GM23338 (cell line): ENCODE results near the gene KIF4A. TPM values are rescaled to one million over a fixed set of nuclear protein-coding genes. Genes with fewer than 3 reads are reported as not detected.

ENCODE experiments used
- ATAC-seq: fragments of 200-7000 bp; cut with Tn5 transposase; 3 replicates; pipeline ENCODE4 v1.9.1; 2020
- DNase-seq: peaks from one replicate; pipeline ENCODE4 v3.0.0-alpha.2; 2015; ENCODE audit warnings: low spot score
- H2AFZ ChIP-seq: fragments of 200-600 bp; sonication (generic); 2 replicates; pipeline ENCODE4 v1.8.0; 2016; ENCODE audit warnings: antibody characterized with exemption, mild to moderate bottlenecking, moderate library complexity
- H3F3A ChIP-seq: fragments of 200-600 bp; sonication (generic); replicated peaks from 2 replicates; pipeline ENCODE4 v1.8.0; 2017; ENCODE audit warnings: antibody characterized with exemption, mixed run types, low read depth
- H3K27ac ChIP-seq: fragments of 200-600 bp; sonication (generic); 2 replicates; pipeline ENCODE4 v1.6.1; 2016; ENCODE audit warnings: low read depth
- H3K27me3 ChIP-seq: fragments of 200-600 bp; sonication (generic); 2 replicates; pipeline ENCODE4 v1.8.0; 2016; ENCODE audit warnings: mild to moderate bottlenecking, mixed run types, moderate library complexity; ENCODE audit not compliant: insufficient read depth
- H3K36me3 ChIP-seq: fragments of 200-600 bp; sonication (generic); 2 replicates; pipeline ENCODE4 v1.8.0; 2016; ENCODE audit warnings: mild to moderate bottlenecking; ENCODE audit not compliant: insufficient read depth
- H3K4me1 ChIP-seq: fragments of 200-600 bp; sonication (generic); 2 replicates; pipeline ENCODE4 v1.8.0; 2016; ENCODE audit warnings: mild to moderate bottlenecking, moderate library complexity; ENCODE audit not compliant: insufficient read depth
- H3K4me2 ChIP-seq: fragments of 200-600 bp; sonication (generic); 2 replicates; pipeline ENCODE4 v1.7.1; 2017; ENCODE audit warnings: mixed run types
- H3K4me3 ChIP-seq: fragments of 200-600 bp; sonication (generic); 2 replicates; pipeline ENCODE4 v1.6.1; 2016; ENCODE audit warnings: mixed run types
- H3K79me2 ChIP-seq: fragments of 200-600 bp; sonication (generic); replicated peaks from 2 replicates; pipeline ENCODE4 v1.8.0; 2017; ENCODE audit warnings: mild to moderate bottlenecking; ENCODE audit not compliant: insufficient read depth
- H3K9me2 ChIP-seq: fragments of 200-600 bp; sonication (generic); 2 replicates; pipeline ENCODE4 v1.8.0; 2017; ENCODE audit not compliant: insufficient read depth
- H4K20me1 ChIP-seq: fragments of 200-600 bp; sonication (generic); replicated peaks from 2 replicates; pipeline ENCODE4 v1.8.0; 2017; ENCODE audit warnings: mild to moderate bottlenecking; ENCODE audit not compliant: insufficient read depth
- H3K27ac Mint-ChIP-seq: 2 replicates; pipeline ENCODE4 v1.8.0; 2020; ENCODE audit warnings: inconsistent platforms, mild to moderate bottlenecking, moderate library complexity, mixed read lengths
- H3K27me3 Mint-ChIP-seq: 3 replicates; pipeline ENCODE4 v1.8.0; 2022; ENCODE audit warnings: low read depth, mild to moderate bottlenecking, moderate library complexity, mixed read lengths, inconsistent platforms; ENCODE audit not compliant: insufficient read depth, poor library complexity
- H3K36me3 Mint-ChIP-seq: 3 replicates; pipeline ENCODE4 v1.8.0; 2021; ENCODE audit warnings: low read depth, mild to moderate bottlenecking, inconsistent platforms, moderate library complexity, mixed read lengths
- H3K4me1 Mint-ChIP-seq: 3 replicates; pipeline ENCODE4 v1.8.0; 2020; ENCODE audit warnings: mild to moderate bottlenecking, inconsistent platforms, mixed read lengths
- H3K4me3 Mint-ChIP-seq: 3 replicates; pipeline ENCODE4 v1.8.0; 2021; ENCODE audit warnings: moderate library complexity, mild to moderate bottlenecking, inconsistent platforms, mixed read lengths
- H3K9me3 Mint-ChIP-seq: 3 replicates; pipeline ENCODE4 v1.8.0; 2020; ENCODE audit warnings: moderate library complexity, mild to moderate bottlenecking, inconsistent platforms, mixed read lengths
- ETS1 ChIP-seq: IDR thresholded peaks from 2 replicates; pipeline ENCODE4 v1.6.1; 2016; ENCODE audit warnings: antibody characterized with exemption
- EZH2 ChIP-seq: fragments of 200-600 bp; sonication (generic); IDR thresholded peaks from one replicate; pipeline ENCODE4 v1.8.0; 2017; ENCODE audit warnings: antibody characterized with exemption, mild to moderate bottlenecking, low read depth; ENCODE audit not compliant: unreplicated experiment
- EZH2phosphoT487 ChIP-seq: fragments of 200-600 bp; sonication (generic); IDR thresholded peaks from one replicate; pipeline ENCODE4 v1.8.1; 2018; ENCODE audit warnings: antibody characterized with exemption; ENCODE audit not compliant: unreplicated experiment
- NANOG ChIP-seq: IDR thresholded peaks from 2 replicates; pipeline ENCODE4 v1.6.1; 2016; ENCODE audit warnings: antibody characterized with exemption, borderline replicate concordance
- POLR2AphosphoS5 ChIP-seq: IDR thresholded peaks from 2 replicates; pipeline ENCODE4 v1.6.1; 2016; ENCODE audit warnings: antibody characterized with exemption, low read depth
- REST ChIP-seq: IDR thresholded peaks from one replicate; pipeline ENCODE4 v1.6.1; 2018; ENCODE audit warnings: antibody characterized with exemption; ENCODE audit not compliant: unreplicated experiment
- STAT1 ChIP-seq: IDR thresholded peaks from one replicate; pipeline ENCODE4 v1.6.1; 2016; ENCODE audit warnings: antibody characterized with exemption; ENCODE audit not compliant: unreplicated experiment
- ZNF114 ChIP-seq: fragments of 250-450 bp; sonication (Bioruptor Pico); IDR thresholded peaks from 2 replicates; pipeline ENCODE4 v1.5.0; 2020; ENCODE audit warnings: mild to moderate bottlenecking, moderate library complexity
- ZNF462 ChIP-seq: fragments of 250-450 bp; sonication (Bioruptor Pico); IDR thresholded peaks from 2 replicates; pipeline ENCODE4 v1.5.0; 2020; ENCODE audit warnings: mild to moderate bottlenecking, moderate library complexity
- polyA plus RNA-seq: library from polyadenylated mRNA; unstranded; fragments of >200 nt; fragmentation: Nextera tagmentation; extraction: Ambion mirVana; gene quantifications from 2 replicates; pipeline ENCODE4 v1.2.1, GENCODE V29; 2016
- total RNA-seq: library from RNA; depleted of rRNA; stranded (reverse); fragments of >200 nt; shearing (Covaris generic); gene quantifications from 2 replicates; pipeline ENCODE4 v1.2.3, GENCODE V29; 2014

KIF4A gene
- total and polyA plus RNA-seq, 2 experiments from 2014 or later = 21.5 to 27.6 TPM

DNA sequence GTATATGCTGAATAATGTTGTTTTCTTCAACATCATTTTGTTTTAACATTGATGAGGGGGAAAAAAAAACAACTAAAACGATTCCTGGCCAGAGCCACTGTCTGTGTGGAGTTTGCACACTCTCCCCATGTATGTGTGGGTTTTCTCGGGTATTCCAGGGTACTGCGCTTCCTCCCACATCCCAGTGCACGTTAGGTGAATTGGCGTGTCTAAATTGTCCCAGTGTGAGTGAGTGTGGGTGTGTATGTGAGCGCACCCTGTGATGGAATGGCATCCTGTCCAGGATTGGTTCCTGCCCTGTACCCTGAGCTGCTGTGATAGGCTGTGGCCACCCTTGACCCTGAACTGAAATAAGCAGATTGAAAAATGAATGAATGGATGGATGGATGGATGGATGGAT lies 152.3 kb downstream of the KIF4A start:
- Mint-ChIP-seq H3K9me3 (no peaks in the 10 kb centered on the region), H3K27ac (no peak overlapping the region), H3K4me1 (0 out of 3 replicates have a peak, but pooled peaks cover 3% of the 10 kb centered on the region), H3K36me3 (no peaks in the 10 kb centered on the region), H3K4me3 (no peak overlapping the region), H3K27me3 (peaks cover 12% of the 10 kb centered on the region)
- no peak overlapping the region for H3K4me2 ChIP-seq
- no peaks in the 10 kb centered on the region for H3K4me1 ChIP-seq
- H2AFZ ChIP-seq = no peak overlapping the region
- H3F3A ChIP-seq = no peaks in the 10 kb centered on the region
- H3K9me2 ChIP-seq = no peaks in the 10 kb centered on the region
- no peak overlapping the region for H3K4me3 ChIP-seq
- TF ChIP-seq POLR2AphosphoS5 (no peak), ZNF114 (CRISPR knock-in tag) (no peak), NANOG (no peak), EZH2phosphoT487 (no peak), ZNF462 (CRISPR knock-in tag) (no peak), STAT1 (no peak), EZH2 (no peak), ETS1 (no peak), REST (no peak)
- ATAC-seq (no peak), DNase-seq (no peak)
- H3K36me3 ChIP-seq = no peaks in the 10 kb centered on the region
- H3K79me2 ChIP-seq = no peaks in the 10 kb centered on the region
- H3K27me3 ChIP-seq = 0 out of 2 replicates have a peak, but pooled peaks cover 5% of the 10 kb centered on the region
- no peaks in the 10 kb centered on the region for H4K20me1 ChIP-seq
- H3K27ac ChIP-seq = no peak overlapping the region
